ENCODE data around the gene KAZN. TPM values are rescaled to one million over a fixed set of nuclear protein-coding genes. Genes with fewer than 3 reads are reported as not detected.

Gene KAZN
- total RNA-seq, 2 donors from 2014 or later: 3.4 to 12.2 TPM

GRCh38 chr1:15120251-15120945 is 521.9 kb downstream of the KAZN start:
- no peak for TF ChIP-seq CTCF (IDR thresholded peaks at IDR 0.05)
- TF ChIP-seq POLR2A (IDR thresholded peaks at IDR 0.05): no peak
- H3K4me3 ChIP-seq: no peak overlapping the region
- H3K27me3 ChIP-seq: no peaks in the 10 kb centered on the region
- no peaks in the 10 kb centered on the region for H3K9me3 ChIP-seq
- ATAC-seq (no peak), DNase-seq (no peak)
- intact Hi-C loops (cut with DNase I): loop anchor here (10.0 kb wide), 1 partner anchor 184 kb away; no protein-coding TSS in a partner anchor
- H3K36me3 ChIP-seq (replicated peaks in 1 of 2; ENCODE audit: insufficient read depth in 1 of 2, low read depth in 2 of 2): no peaks in the 10 kb centered on the region
- WGBS, 2 donors: 89 to 92% methylated on average over 10 to 13 of the region's 13 CpGs
- peaks cover 35% of the 10 kb centered on the region for H3K4me1 ChIP-seq
- no peak overlapping the region for H3K27ac ChIP-seq

GRCh38 chr1:15122331-15122730 is 523.8 kb downstream of the KAZN start:
- Histone ChIP-seq H3K27ac (no peak overlapping the region), H3K27me3 (no peaks in the 10 kb centered on the region), H3K9me3 (no peaks in the 10 kb centered on the region), H3K4me1 (peaks cover 18% of the 10 kb centered on the region), H3K36me3 (replicated peaks in 1 of 2; ENCODE audit: insufficient read depth in 1 of 2, low read depth in 2 of 2) (no peaks in the 10 kb centered on the region), H3K4me3 (no peak overlapping the region)
- no peak for DNase-seq
- intact Hi-C loops (cut with DNase I): loop anchor here (10.0 kb wide), 1 partner anchor 182 kb away; no protein-coding TSS in a partner anchor
- no peak for ATAC-seq
- no peak for TF ChIP-seq POLR2A (IDR thresholded peaks at IDR 0.05)
- no peak for TF ChIP-seq CTCF (IDR thresholded peaks at IDR 0.05)
- WGBS, 2 donors: 91 to 100% methylated on average over 5 to 7 of the region's 7 CpGs

DNA sequence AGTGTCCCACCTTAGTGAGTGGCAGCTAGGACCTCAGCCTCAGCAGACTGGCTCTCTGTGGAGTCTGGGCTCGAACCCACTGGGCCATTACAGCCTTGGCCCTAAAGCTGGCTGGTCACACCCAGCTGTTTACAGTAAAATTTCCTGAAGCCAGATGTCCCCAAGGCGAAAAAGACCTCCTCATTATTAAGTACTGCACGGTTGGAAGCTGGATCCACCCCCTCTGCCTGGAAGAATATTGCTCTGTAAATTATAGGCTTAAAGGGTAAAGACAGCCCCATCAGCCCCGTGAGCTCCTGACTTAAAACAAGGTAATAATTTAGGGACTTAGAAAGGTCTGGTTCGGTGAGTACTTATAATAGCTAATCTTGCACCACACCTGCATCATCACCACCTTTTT is 524.8 kb downstream of the KAZN start:
- intact Hi-C loops (cut with DNase I): loop anchor here (10.0 kb wide), 1 partner anchor 182 kb away; no protein-coding TSS in a partner anchor
- WGBS, 2 donors: 85 to 86% methylated on average over 5 of the region's 5 CpGs

DNA sequence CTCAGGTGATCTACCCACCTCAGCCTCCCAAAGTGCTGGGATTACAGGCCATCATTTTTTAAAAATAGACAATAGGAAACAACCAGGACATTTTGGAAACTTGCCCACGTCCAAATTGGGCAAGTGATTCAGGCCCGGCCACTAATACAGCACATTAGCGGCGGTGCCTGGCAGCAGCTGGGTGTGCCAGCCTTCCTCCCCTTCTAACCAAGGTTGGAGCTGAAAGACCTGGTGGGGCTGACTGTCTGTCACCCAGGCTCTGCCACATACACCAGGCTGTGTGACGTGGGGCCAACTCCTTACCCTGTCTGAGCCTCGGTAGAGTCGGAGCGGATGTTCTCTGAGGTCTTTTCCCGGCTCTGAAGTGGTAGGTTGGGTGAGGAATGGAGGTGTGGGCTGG is 525.4 kb downstream of the KAZN start:
- Histone ChIP-seq H3K27me3 (no peaks in the 10 kb centered on the region), H3K4me3 (no peak overlapping the region), H3K36me3 (replicated peaks in 1 of 2; ENCODE audit: insufficient read depth in 1 of 2, low read depth in 2 of 2) (no peaks in the 10 kb centered on the region), H3K27ac (no peak overlapping the region), H3K4me1 (peaks cover 9% of the 10 kb centered on the region), H3K9me3 (no peaks in the 10 kb centered on the region)
- WGBS, 2 donors: 63 to 82% methylated on average over 2 to 9 of the region's 9 CpGs
- intact Hi-C loops (cut with DNase I): loop anchor here (10.0 kb wide), 1 partner anchor 181 kb away; no protein-coding TSS in a partner anchor
- TF ChIP-seq POLR2A (IDR thresholded peaks at IDR 0.05) (no peak), CTCF (IDR thresholded peaks at IDR 0.05) (no peak)
- DNase-seq (no peak), ATAC-seq (no peak)

More for the DNA sequence above, 524.8 kb downstream of the KAZN start:
- ATAC-seq (no peak), DNase-seq (no peak)
- H3K9me3 ChIP-seq: no peaks in the 10 kb centered on the region
- no peak overlapping the region for H3K27ac ChIP-seq
- no peak for TF ChIP-seq POLR2A (IDR thresholded peaks at IDR 0.05)
- no peak for TF ChIP-seq CTCF (IDR thresholded peaks at IDR 0.05)
- no peaks in the 10 kb centered on the region for H3K36me3 ChIP-seq (replicated peaks in 1 of 2; ENCODE audit: insufficient read depth in 1 of 2, low read depth in 2 of 2)
- H3K27me3 ChIP-seq: no peaks in the 10 kb centered on the region
- no peak overlapping the region for H3K4me3 ChIP-seq
- peaks cover 9% of the 10 kb centered on the region for H3K4me1 ChIP-seq

All from body of pancreas (tissue), 4 donors.